Lower lobe of right lung (tissue), 2 donors: ENCODE measurements around the gene CXorf49B. TPM values are rescaled to one million over a fixed set of nuclear protein-coding genes. Genes with fewer than 3 reads are reported as not detected.
"Not testable (repeated sequence)": the region's sequence is repeated elsewhere in the genome, so short reads cannot be mapped to it uniquely, and the experiment has no call there.

Source experiments
- ATAC-seq, 2 donors: fragments of 200-7000 bp; cut with Tn5 transposase; one replicate each; pipeline ENCODE4 v1.9.1; 2020 to 2022; ENCODE audit warnings: mild to moderate bottlenecking in 2 of 2, moderate library complexity in 2 of 2
- DNase-seq: peaks from one replicate; pipeline ENCODE4 v3.0.0-alpha.2; 2020
- H3K27ac ChIP-seq: fragments of 200-600 bp; one replicate; pipeline ENCODE4 v1.8.0; 2022
- H3K27me3 ChIP-seq: fragments of 200-600 bp; one replicate; pipeline ENCODE4 v1.8.0; 2022; ENCODE audit warnings: low read depth
- H3K36me3 ChIP-seq: fragments of 200-600 bp; one replicate; pipeline ENCODE4 v1.8.0; 2022; ENCODE audit warnings: mild to moderate bottlenecking
- H3K4me1 ChIP-seq: fragments of 200-600 bp; one replicate; pipeline ENCODE4 v1.8.0; 2022
- H3K4me3 ChIP-seq: fragments of 200-600 bp; one replicate; pipeline ENCODE4 v1.8.0; 2022; ENCODE audit warnings: mild to moderate bottlenecking
- H3K9me3 ChIP-seq: fragments of 200-600 bp; one replicate; pipeline ENCODE4 v1.8.0; 2022
- CTCF ChIP-seq: fragments of 200-600 bp; IDR thresholded peaks from one replicate; pipeline ENCODE4 v1.8.0; 2022; ENCODE audit warnings: antibody characterized with exemption, mild to moderate bottlenecking
- intact Hi-C: fragments of 100-400 bp; cut with DNase I; formaldehyde crosslinking; loops from one replicate; pipeline ENCODE4 v1.11.0; 2022
- total RNA-seq: library from RNA; stranded (reverse); fragmentation: NEBNext Ultra II Directional; extraction: Animal tissue kit (Norgen Biotek cat#: 25700); gene quantifications from one replicate; pipeline ENCODE4 v1.2.1, GENCODE V29; 2021
- donor health status: DM: no; HTN: yes; CAD: no; lungs with severe emphysema.

Gene CXorf49B
- total RNA-seq, 1 donor from 2014 or later, result not detected

- H3K27ac ChIP-seq, H3K36me3 ChIP-seq, H3K4me1 ChIP-seq, intact Hi-C loops, H3K4me3 ChIP-seq, DNase-seq, H3K9me3 ChIP-seq, H3K27me3 ChIP-seq: not testable (repeated sequence)
- ATAC-seq, result peak; percentile 50 to 58
Observed at GRCh38 chrX:71783569-71784347, 20.6 kb downstream of the CXorf49B start.

GRCh38 chrX:71784348-71784983 is 21.3 kb downstream of the CXorf49B start:
- DNase-seq, H3K4me3 ChIP-seq, H3K4me1 ChIP-seq, H3K36me3 ChIP-seq, H3K9me3 ChIP-seq, H3K27ac ChIP-seq, intact Hi-C loops, H3K27me3 ChIP-seq: not testable (repeated sequence)
- peak; percentile 83 to 86 for ATAC-seq

- H3K27ac ChIP-seq, DNase-seq, H3K9me3 ChIP-seq, intact Hi-C loops, H3K36me3 ChIP-seq, H3K27me3 ChIP-seq, H3K4me3 ChIP-seq, H3K4me1 ChIP-seq, ATAC-seq: not testable (repeated sequence)
Observed at GRCh38 chrX:71806450-71806849, 43.3 kb downstream of the CXorf49B start.

- DNase-seq, result no peak
- Histone ChIP-seq H3K36me3 (no peaks in the 10 kb centered on the region), H3K9me3 (no peaks in the 10 kb centered on the region), H3K4me1 (no peaks in the 10 kb centered on the region), H3K27ac (no peak overlapping the region), H3K27me3 (no peaks in the 10 kb centered on the region), H3K4me3 (no peak overlapping the region)
- no peak for TF ChIP-seq CTCF
- ATAC-seq, result no peak
- intact Hi-C loops, result no loop called here
Observed at GRCh38 chrX:71809886-71810285, 46.7 kb downstream of the CXorf49B start.

GRCh38 chrX:71814123-71814912 is 51.2 kb downstream of the CXorf49B start:
- no peaks in the 10 kb centered on the region for H3K4me1 ChIP-seq
- H3K4me3 ChIP-seq, result no peak overlapping the region
- intact Hi-C loops, result no loop called here
- no peak for TF ChIP-seq CTCF
- no peaks in the 10 kb centered on the region for H3K9me3 ChIP-seq
- DNase-seq (no peak), ATAC-seq (no peak)
- H3K27ac ChIP-seq, result no peak overlapping the region
- H3K27me3 ChIP-seq, result no peaks in the 10 kb centered on the region
- H3K36me3 ChIP-seq, result no peaks in the 10 kb centered on the region

- intact Hi-C loops, result no loop called here
- no peak for ATAC-seq
- H3K4me3 ChIP-seq, result no peak overlapping the region
- no peaks in the 10 kb centered on the region for H3K4me1 ChIP-seq
- no peaks in the 10 kb centered on the region for H3K36me3 ChIP-seq
- no peak for TF ChIP-seq CTCF
- H3K9me3 ChIP-seq, result no peaks in the 10 kb centered on the region
- H3K27ac ChIP-seq, result no peak overlapping the region
- no peaks in the 10 kb centered on the region for H3K27me3 ChIP-seq
- no peak for DNase-seq
Observed at GRCh38 chrX:71815121-71815905, 52.2 kb downstream of the CXorf49B start.
